GM18951 (cell line): ENCODE data around the gene CALB2.

Experiments
- POLR2A ChIP-seq: IDR thresholded peaks from 4 replicates; pipeline ENCODE4 v1.6.1; 2011; ENCODE audit warnings: mild to moderate bottlenecking; ENCODE audit not compliant: insufficient read length, insufficient read depth; ENCODE audit errors: extremely low read depth
- in situ Hi-C: fragments of 300-500 bp; cut with MboI; formaldehyde crosslinking; loops from one replicate; pipeline ENCODE4 v1.12.0; 2022; ENCODE audit warnings: low sequenced_read_pairs, mixed read lengths, inconsistent platforms; ENCODE audit not compliant: unreplicated experiment

The CALB2 gene

DNA sequence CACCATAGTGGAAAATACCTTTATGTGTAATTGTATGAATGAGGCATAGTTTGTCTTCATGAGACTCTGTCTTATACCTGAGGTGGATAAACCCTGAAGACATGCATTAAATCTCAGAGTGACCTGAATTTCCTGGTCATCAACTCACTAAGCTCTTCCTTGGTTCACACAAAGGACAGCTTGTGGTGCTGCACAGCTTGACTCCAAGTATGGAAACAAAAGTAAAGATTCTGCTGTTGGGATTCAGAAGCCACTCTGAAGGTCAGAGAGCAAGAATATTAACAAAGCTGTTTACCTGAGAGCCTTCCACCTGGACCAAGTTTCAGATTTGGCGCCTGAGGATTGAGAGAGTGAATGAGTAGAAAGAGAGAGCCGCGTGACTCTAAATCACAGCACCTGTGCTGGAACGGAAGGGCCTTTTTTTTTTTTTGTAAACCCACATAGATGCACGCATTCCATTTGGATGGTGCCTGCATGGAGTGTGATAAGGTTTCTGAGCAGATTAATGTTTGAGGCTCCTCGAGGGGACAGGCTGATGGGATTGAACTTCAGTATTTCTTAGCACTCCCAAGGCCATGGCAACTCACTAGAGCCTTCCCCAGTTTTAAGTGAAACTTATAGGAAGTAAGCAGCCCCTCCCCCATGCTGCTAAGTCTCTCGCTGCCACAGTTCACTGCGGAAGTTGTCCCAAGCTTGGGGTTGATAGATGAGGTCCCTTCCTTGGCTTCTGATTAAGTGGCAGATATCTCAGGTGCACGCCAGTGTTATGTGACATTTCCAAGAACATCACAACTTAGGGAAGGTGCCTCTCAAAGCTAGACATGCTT, 28.7 kb downstream of the CALB2 start:
- no peak for TF ChIP-seq POLR2A
- in situ Hi-C loops: no loop called here

DNA sequence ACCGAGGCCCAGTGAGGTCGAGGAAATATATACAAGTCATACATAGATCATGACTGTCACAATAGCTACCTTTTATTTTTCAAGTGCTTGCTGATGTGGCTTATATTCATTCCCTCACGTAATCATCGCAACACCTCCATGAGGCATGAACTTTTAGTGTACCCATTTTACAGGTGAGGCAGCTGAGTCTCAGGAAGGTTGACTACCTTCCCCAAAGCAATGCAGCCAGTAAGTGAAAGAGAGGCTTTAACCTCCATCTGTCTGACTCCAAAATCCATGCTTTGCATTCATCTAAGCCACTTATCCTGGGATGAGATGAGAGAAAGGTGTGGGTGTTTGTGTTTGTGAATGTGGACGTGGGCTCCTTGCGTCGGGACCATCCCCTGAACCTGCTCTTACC, 30.8 kb downstream of the CALB2 start:
- TF ChIP-seq POLR2A: no peak
- in situ Hi-C loops: no loop called here

DNA sequence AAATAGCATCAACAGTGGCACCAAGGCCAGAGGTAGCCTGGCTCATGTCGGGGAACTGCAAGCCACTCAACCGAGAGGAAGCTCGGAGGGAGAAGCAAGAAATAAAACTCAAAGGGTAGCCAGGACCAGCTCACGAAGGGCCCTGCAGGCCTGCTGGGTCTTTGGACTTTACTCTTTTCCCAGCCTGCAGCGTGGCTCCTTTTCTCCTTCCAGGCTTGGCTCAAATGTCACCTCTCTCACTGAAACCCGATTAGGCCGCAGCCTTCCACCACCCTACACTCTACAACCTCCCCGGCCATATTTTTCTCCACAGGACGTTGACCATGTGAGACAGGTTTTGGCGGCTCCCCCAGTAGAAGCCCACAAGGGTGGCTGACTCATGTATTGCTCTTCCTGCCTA, 38.1 kb downstream of the CALB2 start:
- in situ Hi-C loops: no loop called here

DNA sequence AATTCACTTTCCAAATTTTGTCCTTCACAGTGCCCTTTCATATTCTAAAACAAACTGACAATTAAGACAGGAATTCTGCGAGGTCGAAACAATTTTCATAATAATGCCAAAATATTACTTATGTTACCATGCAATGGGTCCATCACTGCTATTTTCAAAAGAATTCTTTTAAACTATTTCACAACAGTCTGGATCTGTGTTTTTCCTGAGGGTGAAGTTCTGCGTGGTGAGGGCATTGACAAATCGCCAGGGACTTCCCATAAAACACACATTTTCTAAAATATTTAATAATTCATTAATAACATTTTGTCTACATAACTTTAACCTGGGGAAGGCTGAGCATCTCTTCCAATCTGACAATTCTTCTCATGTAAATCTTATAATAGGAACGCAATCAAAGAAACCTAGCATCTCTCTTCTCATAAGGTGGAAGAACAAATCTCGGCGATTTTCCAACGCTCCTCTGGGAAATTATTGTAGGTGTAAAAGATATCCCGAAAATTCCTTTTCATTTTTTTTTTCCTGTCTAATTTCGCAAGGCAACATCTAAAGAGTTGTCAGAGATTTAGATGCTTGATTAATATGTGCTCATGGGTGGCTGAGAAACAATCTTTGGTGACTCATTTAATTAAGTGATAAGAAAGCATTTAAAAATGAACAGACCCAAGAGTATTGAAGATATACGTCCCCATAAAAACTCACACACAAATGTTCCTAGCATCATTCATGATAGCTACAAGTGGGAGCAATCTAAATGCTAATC, 41.5 kb downstream of the CALB2 start:
- TF ChIP-seq POLR2A: no peak
- in situ Hi-C loops: loop anchor here (25.0 kb wide), 1 partner anchor 212 kb away; no protein-coding TSS in a partner anchor

More for the DNA sequence above, 38.1 kb downstream of the CALB2 start:
- no peak for TF ChIP-seq POLR2A

DNA sequence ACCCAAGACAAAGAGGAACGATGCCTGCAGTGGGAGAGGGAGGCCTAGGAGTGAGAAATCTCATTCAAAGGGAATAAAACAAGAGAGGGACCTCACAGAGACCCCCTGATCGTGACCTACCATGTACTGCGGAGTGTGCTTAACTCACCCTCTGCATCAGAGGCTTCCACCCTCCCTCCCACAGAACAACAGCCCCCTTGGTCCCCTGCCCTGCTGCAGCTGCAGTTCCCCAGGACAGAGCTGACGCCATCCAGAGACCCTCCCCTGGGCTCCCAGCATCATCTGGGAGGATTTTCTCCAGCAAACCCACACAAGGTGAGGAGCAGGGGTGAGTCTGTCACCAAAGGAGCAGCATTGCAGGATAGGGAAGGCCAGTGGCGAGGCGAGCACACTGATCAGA, 43.5 kb downstream of the CALB2 start:
- in situ Hi-C loops: loop anchor here (25.0 kb wide), 1 partner anchor 210 kb away; no protein-coding TSS in a partner anchor
- no peak for TF ChIP-seq POLR2A

DNA sequence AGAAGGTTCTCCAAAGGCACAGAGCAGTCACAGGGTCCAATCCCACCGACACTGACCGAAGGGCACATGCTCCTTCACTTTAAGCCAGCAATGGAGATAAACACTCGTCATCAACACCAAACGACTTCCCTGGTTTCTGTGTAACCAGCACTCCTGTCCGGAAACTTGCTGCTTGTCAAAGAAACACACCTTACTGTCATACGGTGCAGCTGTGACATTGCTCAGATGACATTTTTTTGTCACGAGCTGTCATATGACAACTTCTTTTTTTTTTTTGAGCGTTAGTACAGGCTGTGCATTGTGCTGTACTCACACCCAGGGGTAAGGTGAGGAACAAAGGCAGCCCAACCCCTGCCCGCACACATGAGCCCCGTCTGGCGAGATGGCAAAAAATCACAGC, 44.2 kb downstream of the CALB2 start:
- no peak for TF ChIP-seq POLR2A
- in situ Hi-C loops: loop anchor here (25.0 kb wide), 1 partner anchor 210 kb away; no protein-coding TSS in a partner anchor

DNA sequence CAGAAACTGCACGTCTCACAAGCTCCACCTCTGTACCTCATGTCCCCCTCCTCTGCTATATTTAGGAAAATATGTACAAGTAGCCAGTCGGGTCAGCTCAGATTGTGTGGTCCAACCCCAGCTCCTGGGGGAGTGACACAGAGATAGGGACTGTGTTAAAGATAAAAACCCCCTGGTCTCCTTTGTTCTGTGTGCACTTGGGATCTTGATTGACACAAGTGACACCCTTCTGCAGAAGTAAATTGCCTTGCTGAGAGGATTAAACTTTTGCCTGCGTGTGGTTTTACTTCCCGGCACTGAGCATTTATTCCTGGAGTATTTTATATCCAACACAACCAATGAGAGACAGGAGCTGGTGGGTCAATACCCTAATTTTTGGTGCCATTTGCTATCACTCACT, 45.8 kb downstream of the CALB2 start:
- in situ Hi-C loops: loop anchor here (25.0 kb wide), 1 partner anchor 208 kb away; no protein-coding TSS in a partner anchor
- no peak for TF ChIP-seq POLR2A

DNA sequence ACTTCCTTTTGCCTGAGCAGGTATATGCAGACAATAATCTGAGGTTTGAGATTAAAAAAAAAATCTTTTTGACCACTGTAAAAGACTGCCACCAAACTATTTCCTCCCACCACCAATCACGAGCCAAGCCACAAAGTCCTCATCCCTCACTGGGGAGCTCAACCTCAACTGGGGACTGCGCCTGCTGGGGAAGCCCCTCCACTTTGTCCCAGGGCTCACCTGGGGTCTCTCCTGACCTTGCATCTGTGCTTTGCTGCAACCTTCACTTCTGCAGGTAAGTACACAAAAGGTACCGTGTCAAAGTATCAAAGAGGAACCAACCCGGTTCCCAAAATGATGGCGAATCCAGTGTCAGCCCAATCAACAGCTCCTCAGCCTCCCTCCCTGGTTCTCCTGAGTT, 47.8 kb downstream of the CALB2 start:
- in situ Hi-C loops: loop anchor here (25.0 kb wide), 1 partner anchor 206 kb away; no protein-coding TSS in a partner anchor

DNA sequence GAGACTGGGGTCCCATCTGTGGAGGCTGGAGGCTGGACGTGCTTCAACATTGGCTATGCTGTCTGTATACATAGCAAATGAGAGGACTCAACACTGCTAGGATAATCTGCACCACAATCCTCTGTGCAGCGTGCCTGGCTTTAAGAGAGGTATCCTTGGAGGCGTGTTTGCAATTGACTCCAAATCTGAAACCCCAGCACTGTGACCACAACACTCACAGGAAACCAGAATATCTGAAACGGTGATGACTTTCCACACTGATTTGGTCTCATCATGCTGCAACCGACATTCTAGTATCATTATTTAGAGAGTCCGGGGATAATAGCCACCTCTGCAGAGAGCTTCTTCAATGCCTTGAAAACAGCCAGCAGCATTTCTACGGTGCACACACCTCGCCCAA, 48.2 kb downstream of the CALB2 start:
- TF ChIP-seq POLR2A: no peak
- in situ Hi-C loops: loop anchor here (25.0 kb wide), 1 partner anchor 206 kb away; no protein-coding TSS in a partner anchor

More for the DNA sequence above, 47.8 kb downstream of the CALB2 start:
- TF ChIP-seq POLR2A: no peak

DNA sequence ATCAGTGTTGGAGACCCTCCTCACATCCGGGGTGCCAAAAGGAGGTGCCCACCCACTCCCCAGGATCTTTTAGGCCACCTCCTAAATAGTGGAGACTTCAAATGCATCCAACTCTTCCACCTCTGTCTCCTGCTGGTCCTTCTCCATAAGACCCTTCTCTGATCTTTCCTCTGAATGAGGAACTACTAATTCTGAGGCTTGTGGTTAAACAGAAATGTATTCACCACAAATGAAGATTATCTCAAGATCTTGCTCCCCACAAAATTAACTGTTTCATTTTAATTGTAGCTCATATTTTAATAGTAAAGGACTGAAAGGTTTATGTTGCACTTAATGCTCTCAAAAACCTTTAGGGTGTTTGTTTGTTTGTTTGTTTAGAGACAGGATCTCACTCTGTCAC, 49.2 kb downstream of the CALB2 start:
- in situ Hi-C loops: loop anchor here (25.0 kb wide), 1 partner anchor 205 kb away; no protein-coding TSS in a partner anchor
- no peak for TF ChIP-seq POLR2A

DNA sequence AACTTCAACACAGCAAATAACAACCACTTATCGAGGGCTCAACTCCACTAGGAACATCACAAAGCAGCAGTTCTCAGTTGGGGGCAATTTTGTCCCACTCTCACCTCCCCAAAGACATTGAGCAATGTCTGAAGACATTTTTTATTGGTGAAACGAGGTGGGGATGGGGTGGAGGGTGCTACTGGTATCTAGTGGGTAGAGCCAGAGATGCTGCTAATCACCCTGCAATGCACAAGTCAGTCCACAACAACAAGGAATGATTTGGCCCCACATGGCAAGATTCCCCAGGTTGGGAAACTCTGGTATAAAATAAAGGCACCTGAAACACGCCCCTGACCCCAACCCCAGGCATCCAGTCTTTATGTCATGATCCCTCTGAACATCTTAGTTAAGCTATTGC, 50.0 kb downstream of the CALB2 start:
- in situ Hi-C loops: loop anchor here (25.0 kb wide), 1 partner anchor 204 kb away; no protein-coding TSS in a partner anchor
- no peak for TF ChIP-seq POLR2A

DNA sequence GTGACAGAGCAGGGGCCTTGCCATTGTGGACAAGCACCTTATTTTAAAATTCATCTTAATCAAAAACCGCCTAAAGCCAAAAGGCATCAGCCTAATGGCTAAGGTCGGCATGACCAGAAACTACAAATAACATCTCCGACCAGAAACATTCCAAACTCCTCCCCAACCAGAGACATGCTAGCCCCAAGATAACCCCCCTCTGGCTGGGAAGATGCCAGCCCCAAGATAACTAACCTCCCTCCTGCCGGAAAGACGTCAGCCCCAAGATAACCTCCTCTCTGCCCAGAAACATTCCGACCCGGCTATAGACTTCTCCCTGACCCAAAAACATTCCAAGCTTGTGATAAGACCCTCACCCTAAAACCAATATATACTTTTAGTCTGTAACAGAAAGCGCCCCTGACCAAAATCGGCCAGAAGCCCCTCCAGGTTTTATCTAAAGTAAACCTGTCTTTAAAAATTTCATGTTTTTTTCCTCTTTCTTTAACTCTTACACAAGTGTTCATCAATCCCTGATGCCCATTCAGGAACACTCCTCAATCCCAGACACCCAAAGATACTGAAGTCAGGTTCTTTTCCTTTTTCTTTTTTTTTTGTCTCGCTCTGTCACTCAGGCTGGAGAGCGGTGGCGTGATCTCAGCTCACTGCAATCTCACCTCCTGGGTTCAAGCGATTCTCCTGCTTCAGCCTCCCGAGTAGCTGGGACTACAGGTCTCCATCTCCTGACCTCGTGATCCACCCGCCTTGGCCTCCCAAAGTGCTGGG, 50.7 kb downstream of the CALB2 start:
- in situ Hi-C loops: loop anchor here (25.0 kb wide), 1 partner anchor 203 kb away; no protein-coding TSS in a partner anchor
- TF ChIP-seq POLR2A: no peak
